Measurements from ENCODE around the gene CPNE9.

The CPNE9 gene

DNA sequence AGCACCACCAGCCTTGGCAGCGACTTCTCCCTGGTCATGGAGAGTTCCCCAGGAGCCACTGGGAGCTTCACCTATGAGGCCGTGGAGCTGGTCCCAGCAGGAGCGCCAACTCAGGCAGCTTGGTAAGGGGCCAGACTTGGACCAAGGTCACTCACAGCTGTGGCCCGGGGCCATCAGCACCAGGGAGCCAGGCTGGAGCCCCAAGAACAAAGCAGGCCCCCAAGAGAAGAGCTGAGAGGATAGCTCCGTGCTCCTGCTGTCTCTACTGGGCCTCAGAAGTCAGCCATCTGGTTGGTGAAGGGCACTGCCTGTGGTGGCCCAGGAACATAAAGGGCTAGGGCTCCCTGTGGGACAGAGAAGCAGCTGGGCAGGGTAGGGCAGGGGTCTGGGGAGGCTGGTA is 14.7 kb upstream of the CPNE9 start:
- DNase-seq, result no peak

DNA sequence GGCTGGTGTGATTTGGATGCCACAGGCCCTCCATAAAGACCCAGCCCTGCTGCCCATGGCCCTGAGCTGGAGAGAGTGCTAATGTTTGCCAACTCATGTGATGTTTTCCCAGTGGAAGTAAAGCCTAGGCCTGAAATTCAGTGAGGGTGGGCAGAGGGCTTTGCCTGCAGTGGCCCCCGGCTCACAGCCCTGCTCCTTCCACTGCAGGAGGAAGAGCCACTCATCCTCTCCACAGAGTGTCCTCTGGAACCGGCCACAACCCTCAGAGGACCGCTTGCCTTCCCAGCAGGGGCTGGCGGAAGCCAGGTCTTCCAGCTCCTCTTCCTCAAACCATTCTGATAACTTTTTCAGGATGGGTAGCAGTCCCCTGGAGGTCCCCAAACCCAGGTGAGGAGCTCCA is 13.9 kb upstream of the CPNE9 start:
- DNase-seq, result no peak

DNA sequence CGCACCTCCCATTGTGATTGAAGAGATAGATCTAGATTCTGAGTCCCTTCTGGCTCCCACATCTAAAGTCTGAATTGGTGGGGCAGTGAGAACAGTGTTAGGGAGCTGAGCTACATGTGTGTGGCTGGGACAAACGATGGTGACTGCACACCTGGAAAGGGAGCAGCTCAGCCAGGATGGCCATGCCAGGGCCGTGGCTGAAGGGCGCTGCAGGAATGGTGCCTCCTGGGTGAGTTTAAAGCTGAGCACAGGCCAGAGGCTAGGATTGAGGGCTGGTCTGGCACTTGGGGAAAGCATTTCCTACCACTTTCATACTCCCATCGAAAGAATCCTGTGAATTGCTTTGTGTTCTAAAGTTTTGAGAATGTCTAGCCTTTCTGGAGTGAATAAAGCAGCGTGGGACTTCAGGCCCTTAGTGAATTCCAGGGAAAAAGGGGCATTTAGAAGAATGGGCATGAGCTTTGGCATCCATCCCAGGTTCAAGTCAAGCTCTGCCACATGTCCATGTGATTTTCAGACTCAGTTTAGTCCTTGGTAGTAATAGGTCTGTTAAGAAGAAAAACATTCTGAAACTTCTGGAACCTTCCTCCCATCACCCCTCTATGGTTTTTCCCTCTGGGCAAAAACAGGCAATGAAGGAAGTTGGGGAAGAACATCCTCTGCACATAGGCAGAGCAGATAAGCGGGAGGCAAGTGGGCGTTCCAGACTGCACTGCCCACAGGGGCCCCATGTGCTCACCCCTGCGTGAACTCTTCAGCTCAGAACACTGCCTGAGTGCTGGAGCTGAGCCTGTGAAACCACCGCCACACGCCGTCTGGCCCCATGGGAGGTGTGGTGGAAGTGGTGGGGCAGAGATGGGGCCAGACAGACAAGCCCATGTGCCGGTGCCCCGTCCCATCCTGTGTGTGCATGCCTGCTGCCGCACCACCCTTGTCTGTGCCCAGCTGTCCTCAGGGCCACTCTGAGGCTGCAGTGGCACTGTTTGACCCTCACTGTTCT is 12.9 kb upstream of the CPNE9 start:
- no peak for DNase-seq

DNA sequence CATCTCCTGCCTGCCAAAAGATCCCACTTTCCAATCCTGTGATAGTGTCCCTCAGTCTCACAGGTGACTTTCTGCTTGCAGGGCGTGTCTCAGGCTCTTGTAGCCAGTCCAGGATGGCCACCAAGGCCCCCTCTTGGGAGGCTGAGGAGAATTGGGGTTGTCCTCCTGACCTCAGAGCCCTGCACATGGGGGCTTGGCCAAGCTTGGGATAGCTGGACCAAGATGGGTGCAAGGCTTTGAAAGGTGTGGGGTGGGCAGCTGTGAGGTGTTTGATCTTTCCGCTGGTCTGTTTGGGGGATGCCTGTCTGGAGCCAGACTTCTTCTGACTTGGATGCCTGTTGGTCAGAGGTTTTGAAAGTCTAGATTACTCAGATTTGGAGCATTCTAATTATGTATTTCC is 12.0 kb upstream of the CPNE9 start:
- no peak for DNase-seq

DNA sequence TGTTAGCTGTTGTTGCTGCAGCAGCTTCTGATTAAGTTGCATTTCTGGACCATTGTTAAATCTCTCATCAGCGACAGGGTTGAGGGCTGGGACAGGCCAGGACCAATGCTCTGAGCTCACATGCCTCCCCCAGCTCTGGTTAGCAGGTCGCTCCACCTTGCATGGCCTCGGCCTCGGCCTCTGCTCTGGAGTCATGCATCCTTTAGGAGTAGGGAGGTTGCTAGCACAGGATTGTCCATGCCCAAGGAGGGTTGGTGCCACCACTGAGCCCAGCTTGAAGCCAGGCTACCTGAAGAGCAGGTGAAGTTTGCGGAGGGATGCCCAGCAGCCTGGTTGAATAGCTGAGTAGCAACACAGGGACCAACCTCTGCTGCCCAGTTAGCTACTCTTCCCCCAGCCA is 11.2 kb upstream of the CPNE9 start:
- DNase-seq, result no peak

DNA sequence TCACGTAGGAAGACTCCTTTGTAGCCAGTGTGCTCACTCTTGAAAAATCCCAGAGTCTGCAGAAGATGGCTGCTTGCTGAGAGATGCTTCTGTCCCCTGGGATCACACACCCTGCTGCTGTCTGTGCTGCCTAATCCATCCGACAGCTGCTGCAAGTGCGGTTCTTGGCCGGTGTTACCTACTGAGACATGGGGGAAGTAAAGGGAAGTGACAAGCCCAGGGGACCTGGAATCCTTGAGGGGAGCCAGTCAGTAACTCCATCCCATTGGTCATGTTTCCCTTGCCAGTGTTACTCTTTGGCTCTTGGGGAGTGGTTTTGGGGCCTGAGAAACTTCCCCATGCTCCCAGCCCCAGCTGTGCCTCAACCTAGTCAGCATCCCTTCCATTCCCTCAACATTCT is 8.3 kb upstream of the CPNE9 start:
- DNase-seq, result no peak

DNA sequence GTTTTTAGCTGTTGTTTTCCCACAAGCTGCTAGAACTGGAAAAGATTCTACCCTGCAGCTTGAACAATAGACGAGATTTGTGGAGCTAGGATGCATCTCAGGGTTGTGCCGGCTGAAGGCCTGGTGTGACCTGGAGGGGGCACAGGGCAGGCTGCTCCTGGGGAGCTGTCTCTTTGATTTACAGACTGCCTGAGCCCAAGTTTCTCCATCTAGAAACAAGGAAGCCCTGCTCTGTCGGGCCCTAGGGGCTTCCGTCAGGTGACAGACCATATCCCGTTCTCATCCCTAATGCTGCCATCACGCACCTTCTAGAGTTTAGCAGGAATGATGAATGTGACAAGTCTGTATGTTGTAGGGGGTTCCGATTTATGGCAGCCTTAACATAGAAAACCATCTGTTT is 7.9 kb upstream of the CPNE9 start:
- DNase-seq, result no peak

DNA sequence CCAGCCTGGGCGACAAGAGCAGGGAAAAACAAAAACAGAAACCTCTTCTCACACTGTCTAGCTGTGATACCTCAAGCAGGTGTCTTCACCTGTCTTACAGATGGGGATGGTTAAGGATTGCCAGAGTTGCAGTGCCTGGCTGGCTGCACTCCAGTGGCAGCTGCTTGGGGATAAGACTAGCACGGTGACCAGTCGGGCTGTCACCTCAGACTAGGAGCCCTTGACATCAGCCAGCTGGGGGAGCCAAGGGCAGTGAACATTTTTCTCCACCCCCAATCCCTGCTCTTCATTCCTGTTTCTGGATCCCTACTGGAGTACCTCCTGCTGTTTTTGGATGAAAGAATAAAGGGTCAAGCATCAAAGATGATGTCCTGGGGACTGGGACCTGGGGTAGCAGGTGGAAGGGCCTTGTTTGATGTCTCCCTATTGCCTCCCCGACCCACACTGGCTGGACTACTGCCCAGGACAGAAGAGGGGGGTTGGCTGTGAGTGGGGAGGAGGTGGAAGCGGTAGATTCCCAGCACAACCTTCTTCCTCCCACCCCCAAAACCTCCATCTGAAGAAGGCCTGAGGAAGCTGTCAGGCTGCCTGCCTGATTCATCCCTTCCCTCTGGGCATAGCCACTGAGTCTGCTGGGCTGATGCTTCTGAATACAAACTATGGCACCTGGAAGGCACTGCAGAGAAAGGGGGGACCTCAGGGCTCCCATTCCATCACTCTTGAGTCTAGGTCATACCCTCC is 7.0 kb upstream of the CPNE9 start:
- DNase-seq, result no peak

DNA sequence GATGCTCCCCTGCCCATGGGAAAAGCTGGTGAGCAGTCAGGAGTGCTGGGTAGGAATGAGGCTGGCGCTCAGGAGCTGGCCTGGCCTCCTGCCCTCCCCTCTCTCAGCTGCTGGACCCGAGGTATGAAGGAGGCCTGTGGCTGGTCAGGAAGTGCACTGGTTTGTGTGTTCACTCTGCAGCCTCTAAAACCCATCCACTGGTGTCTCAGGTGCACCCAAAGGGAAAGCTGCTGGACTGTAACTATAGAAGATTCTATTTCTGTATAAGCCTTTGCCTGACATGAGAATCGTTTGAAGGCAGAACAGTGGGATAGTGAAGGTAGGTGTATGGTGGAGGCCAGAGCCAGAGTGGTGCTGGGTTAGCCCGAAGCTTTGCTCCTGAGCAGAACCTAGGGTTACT is 5.7 kb upstream of the CPNE9 start:
- no peak for DNase-seq

DNA sequence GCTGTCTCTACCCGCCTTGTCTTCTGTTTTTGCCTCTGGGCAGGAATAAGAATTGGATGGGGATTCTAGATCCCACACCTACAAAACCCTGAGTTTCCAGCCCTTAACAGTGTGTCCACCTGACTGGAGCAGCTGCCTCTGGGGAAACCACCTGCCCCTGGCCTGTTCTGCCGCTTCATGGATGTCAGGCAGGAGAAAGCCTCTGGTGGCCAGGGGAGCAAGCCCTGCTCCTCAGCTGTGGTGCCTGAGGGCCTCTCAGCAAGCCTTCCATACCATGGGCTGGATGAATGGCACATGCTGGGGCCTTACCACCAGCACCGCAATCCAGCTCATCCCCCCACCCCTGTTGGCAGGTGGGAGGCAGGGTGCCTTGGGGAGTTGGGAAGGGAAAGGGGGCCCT is 5.3 kb upstream of the CPNE9 start:
- no peak for DNase-seq

DNA sequence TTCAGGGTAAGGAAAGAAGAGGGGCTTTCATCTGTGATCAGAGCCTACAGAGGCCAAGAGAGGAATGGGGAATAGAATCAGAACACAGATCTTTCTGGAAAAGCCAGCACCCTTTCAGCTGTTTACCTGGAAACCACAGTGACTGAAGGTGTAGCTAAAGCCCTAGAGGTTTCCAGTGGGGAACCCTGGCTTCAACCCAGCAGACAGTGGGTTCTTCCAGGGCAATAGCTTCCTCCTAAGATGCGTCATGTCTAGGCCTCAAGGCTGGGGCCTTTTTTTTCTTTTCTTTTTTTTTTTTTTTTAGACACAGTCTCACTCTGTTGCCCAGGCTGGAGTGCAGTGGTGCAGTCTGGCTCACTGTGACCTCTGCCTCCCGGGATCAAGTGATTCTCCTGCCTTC is 3.1 kb upstream of the CPNE9 start:
- no peak for DNase-seq

DNA sequence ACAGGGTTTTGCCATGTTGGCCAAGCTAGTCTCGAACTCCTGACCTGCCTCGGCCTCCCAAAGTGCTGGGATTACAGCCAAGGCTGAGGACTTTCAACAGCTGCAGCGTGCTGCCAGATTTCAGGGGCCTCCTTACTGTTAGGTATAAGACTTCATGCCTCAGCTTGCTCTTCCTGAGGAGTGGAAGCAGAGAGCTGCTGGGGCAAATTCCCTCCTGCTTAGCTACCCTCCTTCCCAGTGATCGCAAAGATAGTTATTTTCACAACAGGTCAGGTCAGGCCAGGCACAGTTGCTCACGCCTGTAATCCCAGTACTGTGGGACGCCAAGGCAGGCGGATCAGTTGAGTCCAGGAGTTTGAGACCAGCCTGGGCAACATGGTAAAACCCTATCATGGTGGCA is 2.6 kb upstream of the CPNE9 start:
- no peak for DNase-seq

DNA sequence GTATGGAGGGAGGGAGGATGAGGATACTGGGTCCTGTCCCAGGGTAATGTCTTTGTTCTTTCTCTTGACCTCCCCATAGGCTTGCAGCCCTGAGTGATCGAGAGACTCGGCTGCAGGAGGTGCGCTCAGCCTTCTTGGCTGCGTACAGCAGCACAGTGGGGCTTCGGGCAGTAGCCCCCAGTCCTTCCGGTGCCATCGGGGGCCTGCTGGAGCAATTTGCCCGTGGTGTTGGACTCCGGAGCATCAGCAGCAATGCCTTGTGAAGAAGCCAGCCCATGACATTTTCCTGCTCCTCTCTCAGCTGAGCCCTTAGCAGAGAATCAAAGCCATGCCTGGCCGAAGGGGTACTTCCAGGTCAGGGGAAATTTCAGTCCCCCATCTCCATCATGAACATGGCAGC is 1.9 kb upstream of the CPNE9 start:
- DNase-seq, result no peak

DNA sequence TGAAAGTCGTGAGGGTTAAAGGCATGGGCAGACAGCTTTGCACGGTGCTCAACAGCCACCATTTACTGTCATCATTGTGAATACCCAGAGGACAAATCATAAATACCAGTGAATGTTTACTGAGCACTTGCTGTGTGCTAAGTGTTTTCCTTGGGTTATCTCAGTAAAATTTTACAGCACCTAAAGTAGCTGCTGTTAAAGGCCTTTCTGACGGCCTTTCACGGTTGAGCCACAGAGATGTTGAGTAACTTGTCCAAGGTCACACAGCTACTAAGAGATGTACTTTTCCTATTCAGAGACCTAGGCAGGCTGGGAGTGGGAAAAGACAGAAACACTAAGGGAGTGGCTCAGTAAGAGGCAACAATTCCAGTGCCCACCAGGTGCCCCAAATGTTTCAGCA is 393 bp upstream of the CPNE9 start:
- DNase-seq, result no peak

DNA sequence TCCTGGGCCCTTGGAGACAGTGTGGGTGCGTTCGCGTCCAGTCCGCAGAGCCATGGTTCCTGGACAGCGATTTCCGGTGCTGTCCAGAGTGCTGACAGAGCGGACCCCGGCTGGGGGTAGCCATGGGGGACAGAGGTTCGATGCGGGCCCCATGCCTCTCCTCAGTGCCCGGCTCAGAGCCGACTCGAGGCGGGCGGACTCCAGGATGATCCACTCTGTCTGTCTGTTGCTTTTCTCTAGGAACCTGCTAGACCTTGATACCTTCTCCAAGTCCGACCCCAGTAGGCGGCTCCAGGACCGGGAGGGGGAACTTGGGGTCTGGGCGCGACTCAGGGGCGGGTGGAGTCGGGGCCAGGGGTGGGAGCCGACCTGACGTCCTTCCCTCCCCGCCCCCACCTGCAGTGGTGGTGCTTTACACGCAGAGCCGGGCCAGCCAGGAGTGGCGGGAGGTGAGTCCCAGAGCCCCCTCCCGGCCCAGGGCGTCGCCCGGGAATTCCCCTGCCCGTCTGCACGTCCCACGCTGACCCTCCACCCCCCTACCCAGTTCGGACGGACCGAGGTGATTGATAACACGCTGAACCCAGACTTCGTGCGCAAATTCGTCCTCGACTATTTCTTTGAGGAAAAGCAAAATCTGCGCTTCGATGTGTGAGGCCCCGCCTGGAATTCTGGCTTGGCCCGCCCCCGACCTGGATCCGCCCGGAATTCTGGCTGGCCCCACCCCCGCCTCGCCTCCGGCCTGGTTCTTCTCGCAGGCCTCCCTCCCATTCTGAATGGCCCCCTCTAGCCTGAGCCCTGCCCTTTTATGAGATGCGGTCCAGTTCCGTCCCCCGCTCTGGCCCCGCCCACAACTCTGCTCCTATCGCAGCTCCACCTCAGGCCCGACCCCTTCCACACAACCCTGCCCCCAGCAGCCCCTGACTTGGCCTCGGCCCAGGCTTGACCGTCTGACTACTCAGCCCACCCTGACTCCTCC is 1.0 kb downstream of the CPNE9 start:
- no peak for DNase-seq

DNA sequence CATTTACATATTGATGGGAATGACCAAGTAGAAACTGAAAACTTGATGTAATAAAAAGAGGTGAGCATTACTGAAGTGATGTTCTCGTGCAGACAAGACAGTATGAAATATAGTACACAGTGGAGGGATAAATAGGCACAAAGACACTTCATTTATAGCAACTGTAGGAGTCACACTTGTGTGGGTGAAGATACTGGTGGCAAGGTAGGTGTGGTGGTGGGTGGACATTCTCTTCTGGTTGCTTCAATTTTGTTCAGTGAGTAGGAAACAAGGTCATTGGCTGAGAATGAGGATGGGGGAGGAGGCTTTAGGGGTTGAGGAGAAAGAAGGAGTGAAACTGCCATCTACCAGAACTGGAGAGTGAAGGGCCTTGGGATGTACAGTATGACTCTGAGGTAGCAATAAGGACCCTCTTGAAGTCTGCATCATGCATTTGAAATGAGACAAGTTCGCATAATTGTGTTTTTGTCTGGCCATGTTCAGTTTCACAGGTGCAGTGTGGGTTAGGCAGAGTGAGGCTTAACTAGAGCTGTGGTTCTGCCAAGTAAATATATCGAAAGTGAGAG is 6.6 kb downstream of the CPNE9 start:
- DNase-seq, result no peak

DNA sequence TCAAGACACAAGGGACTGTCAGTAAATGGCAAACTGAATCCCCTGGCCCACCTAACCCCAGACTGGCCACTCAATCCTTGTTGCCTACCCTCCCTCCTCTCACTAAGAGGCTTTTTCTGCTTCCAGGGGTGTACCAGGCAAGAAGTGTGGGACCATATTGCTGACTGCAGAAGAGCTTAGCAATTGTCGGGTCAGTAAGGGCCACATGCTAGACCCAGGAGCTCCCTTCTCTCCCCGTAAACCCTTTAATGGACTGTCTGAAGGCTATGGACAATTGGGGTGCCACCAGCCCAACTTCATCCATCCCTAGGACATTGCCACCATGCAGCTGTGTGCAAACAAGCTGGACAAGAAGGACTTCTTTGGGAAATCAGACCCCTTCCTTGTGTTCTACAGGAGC is 8.8 kb downstream of the CPNE9 start:
- no peak for DNase-seq

DNA sequence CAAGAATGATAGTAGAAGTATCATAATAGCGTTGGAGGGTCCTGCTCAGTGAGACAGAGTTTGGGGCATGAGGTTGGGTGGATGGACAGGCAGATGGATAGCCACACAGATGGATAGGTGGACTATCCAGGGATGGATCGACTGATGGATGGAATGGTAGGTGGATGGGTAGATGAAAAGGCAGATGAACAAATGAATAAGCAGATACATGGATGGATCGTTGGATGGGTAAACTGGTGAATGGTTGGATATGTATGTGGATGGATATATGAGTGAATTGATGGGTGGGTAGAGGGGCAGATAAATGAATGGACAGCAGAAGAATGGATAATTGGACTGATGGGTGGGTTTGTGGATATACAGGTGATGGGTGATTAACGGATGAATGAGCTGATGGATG is 9.5 kb downstream of the CPNE9 start:
- DNase-seq, result no peak

DNA sequence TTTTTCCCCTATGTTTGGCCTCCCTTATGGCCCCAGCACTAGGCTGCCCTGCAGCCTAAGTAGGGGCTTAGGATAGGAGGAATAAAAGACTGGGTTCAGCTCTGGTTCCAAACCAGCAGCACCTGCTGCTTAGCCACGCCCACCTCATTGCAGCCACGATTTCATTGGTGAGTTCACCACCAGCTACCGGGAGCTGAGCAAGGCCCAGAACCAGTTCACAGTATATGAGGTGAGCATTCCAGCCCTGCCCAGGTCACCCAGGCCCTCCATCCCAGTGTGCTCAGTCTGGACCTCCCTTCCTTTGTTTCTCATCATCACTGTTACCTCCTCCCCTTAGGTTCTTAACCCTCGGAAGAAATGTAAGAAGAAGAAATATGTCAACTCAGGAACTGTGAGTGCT is 11.5 kb downstream of the CPNE9 start:
- no peak for DNase-seq

DNA sequence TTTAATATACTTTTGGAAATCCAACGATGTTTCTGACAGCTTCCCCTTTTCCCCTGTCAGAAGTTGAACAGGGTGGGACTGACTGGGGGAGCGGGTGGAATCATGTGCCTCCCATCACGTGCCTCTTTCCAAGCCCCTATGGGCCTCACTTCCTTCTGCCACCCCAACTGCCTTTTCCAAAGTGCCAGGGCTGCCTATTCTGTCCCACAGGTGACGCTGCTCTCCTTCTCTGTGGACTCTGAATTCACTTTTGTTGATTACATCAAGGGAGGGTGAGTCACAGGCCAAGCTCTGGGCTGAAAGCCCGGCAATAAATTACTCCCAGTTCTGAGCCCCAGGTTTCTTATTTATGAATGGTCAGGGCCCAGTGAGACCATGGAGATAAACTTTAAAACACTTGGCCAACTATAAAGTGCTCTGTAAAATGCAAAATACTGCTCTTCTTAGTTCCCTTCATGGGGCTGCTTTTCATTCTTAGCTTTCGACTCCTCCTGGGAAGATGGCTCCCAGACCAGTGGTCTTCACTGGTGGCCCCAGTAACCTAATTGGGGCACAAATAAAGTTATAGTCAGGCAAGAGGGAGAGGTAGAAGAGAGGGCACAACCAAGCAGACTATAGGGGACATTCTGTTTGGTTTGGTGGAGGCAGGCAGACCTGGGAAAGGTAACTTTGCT is 12.3 kb downstream of the CPNE9 start:
- no peak for DNase-seq

DNA sequence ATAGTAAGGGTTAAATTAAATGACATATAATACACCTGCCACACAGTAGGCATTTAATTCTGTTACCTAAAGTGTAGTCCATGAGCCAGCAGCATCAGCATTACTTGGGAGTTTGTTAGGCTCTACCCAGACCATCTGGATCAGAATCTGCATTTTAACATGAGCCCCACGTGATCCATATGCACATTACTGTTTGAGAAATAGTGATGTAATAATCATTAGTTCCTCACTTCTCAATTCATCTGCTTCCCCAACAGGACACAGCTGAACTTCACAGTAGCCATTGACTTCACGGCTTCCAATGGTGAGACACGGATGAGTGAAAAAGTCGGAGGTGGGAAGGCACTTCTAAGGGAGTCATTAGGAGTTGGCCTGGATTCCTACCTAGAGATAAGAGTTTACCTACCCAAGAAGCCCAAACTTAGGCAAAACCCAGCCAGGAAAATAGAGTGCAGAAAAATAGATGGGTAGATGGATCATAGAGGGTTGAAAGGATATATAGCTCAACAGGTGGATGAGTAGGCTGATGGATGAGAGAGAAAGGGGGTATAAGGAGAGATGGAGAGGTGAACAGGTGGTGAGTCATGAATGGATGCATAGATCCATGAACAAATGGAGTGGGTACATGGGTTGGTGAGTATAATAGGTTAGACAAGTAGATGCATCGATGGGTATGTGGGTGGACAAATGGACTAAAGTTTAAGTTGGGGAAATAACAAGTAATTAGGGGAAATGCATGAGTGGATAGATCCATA is 13.3 kb downstream of the CPNE9 start:
- DNase-seq, result no peak
